CD14-positive monocyte (primary cell): ENCODE data around the gene FMNL3. TPM values are rescaled to one million over a fixed set of nuclear protein-coding genes. Genes with fewer than 3 reads are reported as not detected.

Experiments
- DNase-seq, 3 donors: peaks; one replicate each; pipeline ENCODE4 v3.0.0-alpha.2; 2011 to 2022
- H2AFZ ChIP-seq: 2 replicates; pipeline ENCODE4 v1.6.0; 2012; ENCODE audit warnings: mild to moderate bottlenecking, low read depth, low read length, inconsistent platforms; ENCODE audit not compliant: insufficient read depth, poor library complexity, severe bottlenecking
- H3K27ac ChIP-seq, 2 donors: 1 replicate in 1 of 2; 2 replicates in 1 of 2; pipeline ENCODE4 v1.5.1; 2012 to 2013; ENCODE audit warnings: low read length in 2 of 2, control low read depth in 1 of 2, inconsistent platforms in 1 of 2, low read depth in 1 of 2, mild to moderate bottlenecking in 1 of 2
- H3K27me3 ChIP-seq, 2 donors: one replicate each; pipeline versions ENCODE4 v1.6.0 to v1.6.1; 2011 to 2013; ENCODE audit warnings: low read length in 2 of 2; ENCODE audit not compliant: control insufficient read depth in 2 of 2, insufficient read depth in 2 of 2
- H3K36me3 ChIP-seq, 2 donors: replicated peaks in 1 of 2; 1 replicate in 1 of 2; 2 replicates in 1 of 2; pipeline versions ENCODE4 v1.5.1 to v1.6.1; 2012 to 2013; ENCODE audit warnings: low read length in 2 of 2, control low read depth in 1 of 2, inconsistent platforms in 1 of 2, mild to moderate bottlenecking in 1 of 2; ENCODE audit not compliant: insufficient read depth in 2 of 2, control insufficient read depth in 1 of 2
- H3K4me1 ChIP-seq, 2 donors: 1 replicate in 1 of 2; 2 replicates in 1 of 2; pipeline versions ENCODE4 v1.5.1 to v1.6.1; 2012 to 2013; ENCODE audit warnings: low read length in 2 of 2, control low read depth in 1 of 2, inconsistent platforms in 1 of 2, mild to moderate bottlenecking in 1 of 2, moderate library complexity in 1 of 2; ENCODE audit not compliant: insufficient read depth in 2 of 2, control insufficient read depth in 1 of 2
- H3K4me2 ChIP-seq: replicated peaks from 2 replicates; pipeline ENCODE3; 2012; ENCODE audit warnings: low read length, moderate library complexity, mild to moderate bottlenecking; ENCODE audit not compliant: poor library complexity, severe bottlenecking; ENCODE audit errors: extremely low read depth
- H3K4me3 ChIP-seq, 3 experiments: fragments of 200-600 bp in 1 of 3; sonication (generic) in 1 of 3; replicated peaks in 1 of 3; 1 replicate in 2 of 3; 2 replicates in 1 of 3; pipeline ENCODE4 v1.5.1; 2011 to 2013; ENCODE audit warnings: low read length in 3 of 3, mild to moderate bottlenecking in 3 of 3, control low read depth in 2 of 3, low read depth in 2 of 3, inconsistent platforms in 1 of 3, moderate library complexity in 1 of 3
- H3K79me2 ChIP-seq: 2 replicates; pipeline ENCODE4 v1.6.0; 2012; ENCODE audit warnings: mild to moderate bottlenecking, control low read depth, inconsistent platforms, low read length, moderate library complexity; ENCODE audit not compliant: insufficient read depth
- H3K9ac ChIP-seq: 2 replicates; pipeline ENCODE4 v1.6.0; 2017; ENCODE audit warnings: low read length, mild to moderate bottlenecking; ENCODE audit not compliant: insufficient read depth, poor library complexity, severe bottlenecking
- H3K9me3 ChIP-seq, 2 donors: replicated peaks in 1 of 2; 1 replicate in 1 of 2; 2 replicates in 1 of 2; pipeline versions ENCODE4 v1.5.1 to v1.6.1; 2012 to 2013; ENCODE audit warnings: low read length in 2 of 2, control low read depth in 1 of 2; ENCODE audit not compliant: control insufficient read depth in 1 of 2, insufficient read depth in 1 of 2
- H4K20me1 ChIP-seq: 2 replicates; pipeline ENCODE4 v1.6.0; 2012; ENCODE audit warnings: mild to moderate bottlenecking, low read length, control low read depth, moderate library complexity; ENCODE audit not compliant: insufficient read depth
- H3K27ac Mint-ChIP-seq, 7 donors: one replicate each; pipeline ENCODE4 v1.8.0; 2020; ENCODE audit warnings: mild to moderate bottlenecking in 7 of 7, mixed read lengths in 7 of 7, moderate library complexity in 6 of 7, inconsistent platforms in 2 of 7
- H3K27me3 Mint-ChIP-seq, 3 donors: one replicate each; pipeline ENCODE4 v1.8.0; 2021 to 2022; ENCODE audit warnings: low read depth in 3 of 3, mild to moderate bottlenecking in 3 of 3, mixed read lengths in 3 of 3, moderate library complexity in 3 of 3, inconsistent platforms in 1 of 3
- H3K36me3 Mint-ChIP-seq, 2 donors: one replicate each; pipeline ENCODE4 v1.8.0; 2020; ENCODE audit warnings: mixed read lengths in 2 of 2, inconsistent platforms in 1 of 2, mild to moderate bottlenecking in 1 of 2
- H3K4me1 Mint-ChIP-seq: one replicate; pipeline ENCODE4 v1.8.0; 2020; ENCODE audit warnings: mild to moderate bottlenecking, mixed read lengths
- H3K4me3 Mint-ChIP-seq, 2 donors: one replicate each; pipeline ENCODE4 v1.8.0; 2020; ENCODE audit warnings: mild to moderate bottlenecking in 2 of 2, mixed read lengths in 2 of 2, moderate library complexity in 1 of 2
- H3K9me3 Mint-ChIP-seq, 7 donors: one replicate each; pipeline ENCODE4 v1.8.0; 2020 to 2022; ENCODE audit warnings: mixed read lengths in 7 of 7, mild to moderate bottlenecking in 6 of 7, moderate library complexity in 6 of 7, inconsistent platforms in 2 of 7
- WGBS: methylation state at CpG from one replicate; pipeline ENCODE4 v1.1.5; 2013; ENCODE audit warnings: missing lambda C conversion rate; ENCODE audit not compliant: insufficient coverage; 5-methylcytosine and 5-hydroxymethylcytosine counted together
- intact Hi-C, 2 donors: fragments of 100-400 bp; cut with micrococcal nuclease; formaldehyde crosslinking; loops; one replicate each; pipeline versions ENCODE4 v1.15.0 to v1.15.1; 2023
- polyA plus RNA-seq, 3 donors: library from polyadenylated mRNA; depleted of rRNA in 1 of 3; unstranded in 2 of 3; stranded (reverse) in 1 of 3; fragments of 300-500 nt in 2 of 3; fragments of >200 nt in 1 of 3; fragmentation: Illumina TruSeq in 2 of 3; gene quantifications; 1 replicate in 2 of 3; 2 replicates in 1 of 3; pipeline ENCODE4 v1.2.3, GENCODE V29; 2012 to 2021
- TF ChIP-seq, protein P1 (sequence below): fragments of 200-600 bp; IDR thresholded peaks from one replicate; pipeline ENCODE4 v1.8.0; 2022; ENCODE audit warnings: antibody characterized with exemption, mild to moderate bottlenecking

Gene FMNL3
- polyA plus RNA-seq, 3 donors, result 1.5 to 5.4 (median 1.7) TPM

DNA sequence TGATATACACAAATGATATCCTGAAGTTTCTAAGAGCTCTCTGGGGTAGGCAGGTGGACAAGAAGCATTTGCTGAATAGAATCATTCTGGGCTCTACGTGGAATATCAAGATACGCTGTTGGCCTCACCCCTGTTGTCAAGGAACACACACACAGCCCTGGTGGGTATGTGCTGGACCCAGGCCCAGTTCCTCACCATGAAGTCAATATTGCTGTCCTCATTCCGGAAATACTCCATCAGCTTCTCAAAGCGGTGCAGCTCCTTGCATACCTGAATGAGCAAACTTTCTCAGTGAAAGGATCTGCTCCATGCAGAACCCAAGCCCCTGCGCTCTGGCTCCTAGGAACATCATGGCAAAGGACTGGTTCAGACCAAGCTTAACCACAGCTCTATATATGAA, 52.5 kb downstream of the FMNL3 start:
- TF ChIP-seq, protein P1, sequence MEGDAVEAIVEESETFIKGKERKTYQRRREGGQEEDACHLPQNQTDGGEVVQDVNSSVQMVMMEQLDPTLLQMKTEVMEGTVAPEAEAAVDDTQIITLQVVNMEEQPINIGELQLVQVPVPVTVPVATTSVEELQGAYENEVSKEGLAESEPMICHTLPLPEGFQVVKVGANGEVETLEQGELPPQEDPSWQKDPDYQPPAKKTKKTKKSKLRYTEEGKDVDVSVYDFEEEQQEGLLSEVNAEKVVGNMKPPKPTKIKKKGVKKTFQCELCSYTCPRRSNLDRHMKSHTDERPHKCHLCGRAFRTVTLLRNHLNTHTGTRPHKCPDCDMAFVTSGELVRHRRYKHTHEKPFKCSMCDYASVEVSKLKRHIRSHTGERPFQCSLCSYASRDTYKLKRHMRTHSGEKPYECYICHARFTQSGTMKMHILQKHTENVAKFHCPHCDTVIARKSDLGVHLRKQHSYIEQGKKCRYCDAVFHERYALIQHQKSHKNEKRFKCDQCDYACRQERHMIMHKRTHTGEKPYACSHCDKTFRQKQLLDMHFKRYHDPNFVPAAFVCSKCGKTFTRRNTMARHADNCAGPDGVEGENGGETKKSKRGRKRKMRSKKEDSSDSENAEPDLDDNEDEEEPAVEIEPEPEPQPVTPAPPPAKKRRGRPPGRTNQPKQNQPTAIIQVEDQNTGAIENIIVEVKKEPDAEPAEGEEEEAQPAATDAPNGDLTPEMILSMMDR, result no peak
- H3K36me3 ChIP-seq, result peaks cover 17 to 68% of the 10 kb centered on the region in 2 donors
- intact Hi-C loops, result no loop called here
- no peaks in the 10 kb centered on the region for H3K79me2 ChIP-seq
- H3K27ac ChIP-seq, result no peak overlapping the region
- WGBS, result 95% methylated on average over 5 of the region's 5 CpGs
- H4K20me1 ChIP-seq, result no peaks in the 10 kb centered on the region
- no peak overlapping the region for H3K4me2 ChIP-seq
- Mint-ChIP-seq H3K27ac (no peak overlapping the region), H3K4me3 (no peak overlapping the region), H3K4me1 (peaks cover 10% of the 10 kb centered on the region), H3K27me3 (peaks cover 0 to under 1% (median 0%) of the 10 kb centered on the region in 3 donors), H3K9me3 (no peaks in the 10 kb centered on the region), H3K36me3 (peaks cover 57 to 62% of the 10 kb centered on the region in 2 donors)
- no peak overlapping the region for H3K4me3 ChIP-seq
- no peak overlapping the region for H3K9ac ChIP-seq
- no peaks in the 10 kb centered on the region for H3K4me1 ChIP-seq
- no peak overlapping the region for H2AFZ ChIP-seq
- no peaks in the 10 kb centered on the region for H3K9me3 ChIP-seq
- H3K27me3 ChIP-seq, result no peaks in the 10 kb centered on the region
- DNase-seq, result no peak

DNA sequence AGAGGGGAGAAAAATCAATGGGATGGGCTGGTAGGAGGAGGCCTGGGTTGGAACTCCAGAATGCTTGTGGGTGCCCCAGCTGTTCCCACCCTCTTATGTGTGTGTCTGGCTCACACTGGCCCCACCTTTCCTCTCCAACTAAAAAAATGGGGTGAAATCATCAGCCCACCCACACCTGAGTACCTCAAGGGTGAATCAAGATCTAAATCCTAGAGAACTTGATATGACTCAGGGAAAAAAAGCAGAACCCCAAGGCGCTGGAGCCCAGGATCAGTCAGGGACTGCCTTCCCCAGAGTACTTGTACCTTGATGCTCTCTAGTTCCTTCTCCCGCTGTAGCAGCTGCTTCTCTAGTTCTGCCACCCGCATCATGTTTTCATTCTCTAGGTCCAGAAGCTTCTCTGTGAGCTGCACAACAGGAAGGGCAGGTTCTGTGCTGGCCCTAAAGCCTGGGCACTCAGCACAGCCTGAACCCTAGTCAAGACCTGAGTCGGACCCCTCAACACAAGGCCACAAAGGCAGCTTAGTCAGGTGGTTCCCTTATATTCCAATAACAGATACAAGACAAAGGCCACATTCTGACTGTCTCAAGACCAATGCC, 54.2 kb downstream of the FMNL3 start:
- H3K4me2 ChIP-seq, result no peak overlapping the region
- H3K4me1 Mint-ChIP-seq, result peaks cover 9% of the 10 kb centered on the region
- H3K9me3 Mint-ChIP-seq, result no peaks in the 10 kb centered on the region
- peaks cover 62 to 65% of the 10 kb centered on the region in 2 donors for H3K36me3 Mint-ChIP-seq
- no peak overlapping the region for H3K27ac Mint-ChIP-seq
- no peaks in the 10 kb centered on the region for H3K27me3 ChIP-seq
- no peak overlapping the region for H3K4me3 ChIP-seq
- no peaks in the 10 kb centered on the region for H3K4me1 ChIP-seq
- WGBS, result 63% methylated on average over 4 of the region's 4 CpGs
- H3K27ac ChIP-seq, result no peak overlapping the region
- no peaks in the 10 kb centered on the region for H3K27me3 Mint-ChIP-seq
- H2AFZ ChIP-seq, result no peak overlapping the region
- no peaks in the 10 kb centered on the region for H4K20me1 ChIP-seq
- peaks cover 28 to 80% of the 10 kb centered on the region in 2 donors for H3K36me3 ChIP-seq
- no peaks in the 10 kb centered on the region for H3K79me2 ChIP-seq
- H3K4me3 Mint-ChIP-seq, result no peak overlapping the region
- no peak overlapping the region for H3K9ac ChIP-seq
- TF ChIP-seq, protein P1, result no peak
- intact Hi-C loops, result no loop called here
- H3K9me3 ChIP-seq, result no peaks in the 10 kb centered on the region
- no peak for DNase-seq
